CD14-positive monocyte (primary cell): ENCODE data around the gene TANGO6. TPM values are rescaled to one million over a fixed set of nuclear protein-coding genes. Genes with fewer than 3 reads are reported as not detected.

ENCODE experiments used
- DNase-seq, 3 donors: peaks; one replicate each; pipeline ENCODE4 v3.0.0-alpha.2; 2011 to 2022
- H2AFZ ChIP-seq: 2 replicates; pipeline ENCODE4 v1.6.0; 2012; ENCODE audit warnings: mild to moderate bottlenecking, low read depth, low read length, inconsistent platforms; ENCODE audit not compliant: insufficient read depth, poor library complexity, severe bottlenecking
- H3K27ac ChIP-seq, 2 donors: 1 replicate in 1 of 2; 2 replicates in 1 of 2; pipeline ENCODE4 v1.5.1; 2012 to 2013; ENCODE audit warnings: low read length in 2 of 2, control low read depth in 1 of 2, inconsistent platforms in 1 of 2, low read depth in 1 of 2, mild to moderate bottlenecking in 1 of 2
- H3K27me3 ChIP-seq, 2 donors: one replicate each; pipeline versions ENCODE4 v1.6.0 to v1.6.1; 2011 to 2013; ENCODE audit warnings: low read length in 2 of 2; ENCODE audit not compliant: control insufficient read depth in 2 of 2, insufficient read depth in 2 of 2
- H3K36me3 ChIP-seq, 2 donors: replicated peaks in 1 of 2; 1 replicate in 1 of 2; 2 replicates in 1 of 2; pipeline versions ENCODE4 v1.5.1 to v1.6.1; 2012 to 2013; ENCODE audit warnings: low read length in 2 of 2, control low read depth in 1 of 2, inconsistent platforms in 1 of 2, mild to moderate bottlenecking in 1 of 2; ENCODE audit not compliant: insufficient read depth in 2 of 2, control insufficient read depth in 1 of 2
- H3K4me1 ChIP-seq, 2 donors: 1 replicate in 1 of 2; 2 replicates in 1 of 2; pipeline versions ENCODE4 v1.5.1 to v1.6.1; 2012 to 2013; ENCODE audit warnings: low read length in 2 of 2, control low read depth in 1 of 2, inconsistent platforms in 1 of 2, mild to moderate bottlenecking in 1 of 2, moderate library complexity in 1 of 2; ENCODE audit not compliant: insufficient read depth in 2 of 2, control insufficient read depth in 1 of 2
- H3K4me2 ChIP-seq: replicated peaks from 2 replicates; pipeline ENCODE3; 2012; ENCODE audit warnings: low read length, moderate library complexity, mild to moderate bottlenecking; ENCODE audit not compliant: poor library complexity, severe bottlenecking; ENCODE audit errors: extremely low read depth
- H3K4me3 ChIP-seq, 3 experiments: fragments of 200-600 bp in 1 of 3; sonication (generic) in 1 of 3; replicated peaks in 1 of 3; 1 replicate in 2 of 3; 2 replicates in 1 of 3; pipeline ENCODE4 v1.5.1; 2011 to 2013; ENCODE audit warnings: low read length in 3 of 3, mild to moderate bottlenecking in 3 of 3, control low read depth in 2 of 3, low read depth in 2 of 3, inconsistent platforms in 1 of 3, moderate library complexity in 1 of 3
- H3K79me2 ChIP-seq: 2 replicates; pipeline ENCODE4 v1.6.0; 2012; ENCODE audit warnings: mild to moderate bottlenecking, control low read depth, inconsistent platforms, low read length, moderate library complexity; ENCODE audit not compliant: insufficient read depth
- H3K9ac ChIP-seq: 2 replicates; pipeline ENCODE4 v1.6.0; 2017; ENCODE audit warnings: low read length, mild to moderate bottlenecking; ENCODE audit not compliant: insufficient read depth, poor library complexity, severe bottlenecking
- H3K9me3 ChIP-seq, 2 donors: replicated peaks in 1 of 2; 1 replicate in 1 of 2; 2 replicates in 1 of 2; pipeline versions ENCODE4 v1.5.1 to v1.6.1; 2012 to 2013; ENCODE audit warnings: low read length in 2 of 2, control low read depth in 1 of 2; ENCODE audit not compliant: control insufficient read depth in 1 of 2, insufficient read depth in 1 of 2
- H4K20me1 ChIP-seq: 2 replicates; pipeline ENCODE4 v1.6.0; 2012; ENCODE audit warnings: mild to moderate bottlenecking, low read length, control low read depth, moderate library complexity; ENCODE audit not compliant: insufficient read depth
- H3K27ac Mint-ChIP-seq, 7 donors: one replicate each; pipeline ENCODE4 v1.8.0; 2020; ENCODE audit warnings: mild to moderate bottlenecking in 7 of 7, mixed read lengths in 7 of 7, moderate library complexity in 6 of 7, inconsistent platforms in 2 of 7
- H3K27me3 Mint-ChIP-seq, 3 donors: one replicate each; pipeline ENCODE4 v1.8.0; 2021 to 2022; ENCODE audit warnings: low read depth in 3 of 3, mild to moderate bottlenecking in 3 of 3, mixed read lengths in 3 of 3, moderate library complexity in 3 of 3, inconsistent platforms in 1 of 3
- H3K36me3 Mint-ChIP-seq, 2 donors: one replicate each; pipeline ENCODE4 v1.8.0; 2020; ENCODE audit warnings: mixed read lengths in 2 of 2, inconsistent platforms in 1 of 2, mild to moderate bottlenecking in 1 of 2
- H3K4me1 Mint-ChIP-seq: one replicate; pipeline ENCODE4 v1.8.0; 2020; ENCODE audit warnings: mild to moderate bottlenecking, mixed read lengths
- H3K4me3 Mint-ChIP-seq, 2 donors: one replicate each; pipeline ENCODE4 v1.8.0; 2020; ENCODE audit warnings: mild to moderate bottlenecking in 2 of 2, mixed read lengths in 2 of 2, moderate library complexity in 1 of 2
- H3K9me3 Mint-ChIP-seq, 7 donors: one replicate each; pipeline ENCODE4 v1.8.0; 2020 to 2022; ENCODE audit warnings: mixed read lengths in 7 of 7, mild to moderate bottlenecking in 6 of 7, moderate library complexity in 6 of 7, inconsistent platforms in 2 of 7
- WGBS: methylation state at CpG from one replicate; pipeline ENCODE4 v1.1.5; 2013; ENCODE audit warnings: missing lambda C conversion rate; ENCODE audit not compliant: insufficient coverage; 5-methylcytosine and 5-hydroxymethylcytosine counted together
- intact Hi-C, 2 donors: fragments of 100-400 bp; cut with micrococcal nuclease; formaldehyde crosslinking; loops; one replicate each; pipeline versions ENCODE4 v1.15.0 to v1.15.1; 2023
- polyA plus RNA-seq, 3 donors: library from polyadenylated mRNA; depleted of rRNA in 1 of 3; unstranded in 2 of 3; stranded (reverse) in 1 of 3; fragments of 300-500 nt in 2 of 3; fragments of >200 nt in 1 of 3; fragmentation: Illumina TruSeq in 2 of 3; gene quantifications; 1 replicate in 2 of 3; 2 replicates in 1 of 3; pipeline ENCODE4 v1.2.3, GENCODE V29; 2012 to 2021
- TF ChIP-seq, protein P1 (sequence below): fragments of 200-600 bp; IDR thresholded peaks from one replicate; pipeline ENCODE4 v1.8.0; 2022; ENCODE audit warnings: antibody characterized with exemption, mild to moderate bottlenecking

TANGO6 gene
- polyA plus RNA-seq, 3 donors, result 6.5 to 8.1 (median 7.3) TPM

- Histone ChIP-seq H3K36me3 (peaks cover 11 to 37% of the 10 kb centered on the region in 2 donors), H3K4me2 (no peak overlapping the region), H2AFZ (no peak overlapping the region), H4K20me1 (no peaks in the 10 kb centered on the region), H3K4me1 (no peaks in the 10 kb centered on the region), H3K79me2 (no peaks in the 10 kb centered on the region), H3K9ac (no peak overlapping the region), H3K27ac (no peak overlapping the region), H3K27me3 (no peaks in the 10 kb centered on the region), H3K4me3 (no peak overlapping the region), H3K9me3 (no peaks in the 10 kb centered on the region)
- TF ChIP-seq, protein P1, sequence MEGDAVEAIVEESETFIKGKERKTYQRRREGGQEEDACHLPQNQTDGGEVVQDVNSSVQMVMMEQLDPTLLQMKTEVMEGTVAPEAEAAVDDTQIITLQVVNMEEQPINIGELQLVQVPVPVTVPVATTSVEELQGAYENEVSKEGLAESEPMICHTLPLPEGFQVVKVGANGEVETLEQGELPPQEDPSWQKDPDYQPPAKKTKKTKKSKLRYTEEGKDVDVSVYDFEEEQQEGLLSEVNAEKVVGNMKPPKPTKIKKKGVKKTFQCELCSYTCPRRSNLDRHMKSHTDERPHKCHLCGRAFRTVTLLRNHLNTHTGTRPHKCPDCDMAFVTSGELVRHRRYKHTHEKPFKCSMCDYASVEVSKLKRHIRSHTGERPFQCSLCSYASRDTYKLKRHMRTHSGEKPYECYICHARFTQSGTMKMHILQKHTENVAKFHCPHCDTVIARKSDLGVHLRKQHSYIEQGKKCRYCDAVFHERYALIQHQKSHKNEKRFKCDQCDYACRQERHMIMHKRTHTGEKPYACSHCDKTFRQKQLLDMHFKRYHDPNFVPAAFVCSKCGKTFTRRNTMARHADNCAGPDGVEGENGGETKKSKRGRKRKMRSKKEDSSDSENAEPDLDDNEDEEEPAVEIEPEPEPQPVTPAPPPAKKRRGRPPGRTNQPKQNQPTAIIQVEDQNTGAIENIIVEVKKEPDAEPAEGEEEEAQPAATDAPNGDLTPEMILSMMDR, result no peak
- Mint-ChIP-seq H3K27ac (no peak overlapping the region), H3K9me3 (no peaks in the 10 kb centered on the region), H3K27me3 (no peaks in the 10 kb centered on the region), H3K4me1 (no peaks in the 10 kb centered on the region), H3K4me3 (no peak overlapping the region), H3K36me3 (peaks cover 31 to 38% of the 10 kb centered on the region in 2 donors)
- intact Hi-C loops, result no loop called here
- no peak for DNase-seq
Observed at GRCh38 chr16:69035375-69035774, 192.0 kb downstream of the TANGO6 start.

GRCh38 chr16:69036399-69037091 is 193.2 kb downstream of the TANGO6 start:
- no peaks in the 10 kb centered on the region for H4K20me1 ChIP-seq
- Mint-ChIP-seq H3K27me3 (no peaks in the 10 kb centered on the region), H3K9me3 (peaks cover 0 to 6% (median 5%) of the 10 kb centered on the region in 7 donors), H3K4me3 (no peak overlapping the region), H3K4me1 (no peaks in the 10 kb centered on the region), H3K36me3 (peaks cover 41 to 48% of the 10 kb centered on the region in 2 donors), H3K27ac (peak overlapping the region in 1 of 7 donors; percentile 42)
- H3K4me3 ChIP-seq, result no peak overlapping the region
- H3K27me3 ChIP-seq, result no peaks in the 10 kb centered on the region
- intact Hi-C loops, result no loop called here
- no peaks in the 10 kb centered on the region for H3K9me3 ChIP-seq
- H2AFZ ChIP-seq, result no peak overlapping the region
- over 99% methylated on average over 9 of the region's 12 CpGs for WGBS
- no peak overlapping the region for H3K4me2 ChIP-seq
- H3K4me1 ChIP-seq, result no peaks in the 10 kb centered on the region
- TF ChIP-seq, protein P1, result no peak
- peaks cover 22 to 47% of the 10 kb centered on the region in 2 donors for H3K36me3 ChIP-seq
- no peak overlapping the region for H3K9ac ChIP-seq
- H3K27ac ChIP-seq, result no peak overlapping the region
- no peaks in the 10 kb centered on the region for H3K79me2 ChIP-seq
- DNase-seq, result no peak
